HAP-1 (cell line): ENCODE results near the gene E4F1.

Experiments used
- DNase-seq, 2 experiments: peaks; one replicate each; pipeline ENCODE4 v3.0.0-alpha.2; 2016 to 2020; ENCODE audit warnings: low spot score in 2 of 2
- H3K27me3 ChIP-seq: fragments of 250-450 bp; sonication (Bioruptor Pico); 2 replicates; pipeline ENCODE4 v1.5.1; 2020; ENCODE audit warnings: low read depth, mild to moderate bottlenecking, moderate library complexity
- H3K36me3 ChIP-seq: fragments of 250-450 bp; sonication (Bioruptor Pico); replicated peaks from 2 replicates; pipeline ENCODE4 v1.5.1; 2020; ENCODE audit warnings: mild to moderate bottlenecking
- H3K4me1 ChIP-seq: fragments of 250-450 bp; sonication (Bioruptor Pico); 2 replicates; pipeline ENCODE4 v1.5.1; 2020; ENCODE audit warnings: mild to moderate bottlenecking
- H3K4me3 ChIP-seq: fragments of 250-450 bp; sonication (Bioruptor Pico); 2 replicates; pipeline ENCODE4 v1.5.1; 2020; ENCODE audit warnings: mild to moderate bottlenecking, moderate library complexity
- H3K9me3 ChIP-seq: fragments of 250-450 bp; sonication (Bioruptor Pico); 2 replicates; pipeline ENCODE4 v1.5.1; 2020; ENCODE audit warnings: mild to moderate bottlenecking, moderate library complexity
- in situ Hi-C: fragments of 300-500 bp; cut with MboI; formaldehyde crosslinking; loops from 3 replicates; pipeline ENCODE4 v1.14.3; 2020; ENCODE audit warnings: low sequenced_read_pairs, inconsistent platforms, mixed read lengths

The E4F1 gene

DNA sequence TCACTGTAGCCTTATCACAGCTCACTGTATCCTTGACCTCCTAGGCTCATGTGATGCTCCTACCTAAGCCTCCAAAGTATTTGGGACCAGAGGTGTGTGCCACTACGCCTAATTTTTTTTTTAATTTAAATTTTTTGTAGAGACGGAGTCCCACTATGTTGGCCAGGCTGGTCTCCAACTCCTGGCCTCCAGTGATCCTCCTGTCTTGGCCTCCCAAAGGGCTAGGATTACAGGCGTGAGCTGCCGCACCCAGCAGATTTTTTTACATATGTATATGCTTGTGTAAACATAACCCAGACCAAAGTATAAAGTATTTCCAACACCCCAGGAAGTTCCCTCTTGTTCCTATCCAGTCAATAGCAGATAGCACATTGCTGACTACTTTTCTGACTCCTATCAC lies 7.1 kb upstream of the E4F1 start:
- Histone ChIP-seq H3K9me3 (no peaks in the 10 kb centered on the region), H3K36me3 (peaks cover 6% of the 10 kb centered on the region), H3K4me3 (no peak overlapping the region), H3K27me3 (no peaks in the 10 kb centered on the region), H3K4me1 (peaks cover 25% of the 10 kb centered on the region)
- DNase-seq: no peak
- in situ Hi-C loops: no loop called here

DNA sequence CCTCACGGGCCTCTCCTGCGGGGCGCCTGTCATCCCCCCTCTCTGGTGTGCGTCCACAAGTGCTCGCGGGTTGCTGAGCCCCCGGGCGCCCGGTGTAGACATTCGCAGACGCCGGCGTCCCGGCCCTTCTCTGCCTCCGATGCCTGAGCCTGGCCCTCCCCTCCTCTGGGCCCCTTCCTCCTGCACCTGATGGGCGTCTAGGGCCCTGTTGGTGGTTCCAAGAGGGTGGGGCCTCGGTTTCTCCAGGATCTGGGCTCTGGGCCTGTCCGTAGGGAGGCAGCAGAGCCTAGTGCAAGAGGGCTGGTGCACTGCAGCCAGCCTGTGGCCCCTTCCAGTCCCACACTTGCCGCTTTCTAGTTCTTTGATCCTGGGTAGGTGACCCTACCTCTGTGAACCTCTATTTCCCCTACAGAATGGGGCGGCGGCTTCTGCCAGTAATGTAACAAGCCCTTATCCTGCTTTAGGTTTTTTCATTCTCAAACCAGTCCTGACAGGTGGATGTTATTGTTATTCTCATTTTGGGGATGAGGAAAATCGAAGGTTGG lies 623 bp downstream of the E4F1 start:
- DNase-seq: peak in 1 of 2 experiments; percentile 60
- Histone ChIP-seq H3K36me3 (peaks cover 23% of the 10 kb centered on the region), H3K9me3 (no peaks in the 10 kb centered on the region), H3K4me3 (peak overlapping the region; percentile 85), H3K27me3 (no peaks in the 10 kb centered on the region), H3K4me1 (peaks cover 10% of the 10 kb centered on the region)
- in situ Hi-C loops: no loop called here

DNA sequence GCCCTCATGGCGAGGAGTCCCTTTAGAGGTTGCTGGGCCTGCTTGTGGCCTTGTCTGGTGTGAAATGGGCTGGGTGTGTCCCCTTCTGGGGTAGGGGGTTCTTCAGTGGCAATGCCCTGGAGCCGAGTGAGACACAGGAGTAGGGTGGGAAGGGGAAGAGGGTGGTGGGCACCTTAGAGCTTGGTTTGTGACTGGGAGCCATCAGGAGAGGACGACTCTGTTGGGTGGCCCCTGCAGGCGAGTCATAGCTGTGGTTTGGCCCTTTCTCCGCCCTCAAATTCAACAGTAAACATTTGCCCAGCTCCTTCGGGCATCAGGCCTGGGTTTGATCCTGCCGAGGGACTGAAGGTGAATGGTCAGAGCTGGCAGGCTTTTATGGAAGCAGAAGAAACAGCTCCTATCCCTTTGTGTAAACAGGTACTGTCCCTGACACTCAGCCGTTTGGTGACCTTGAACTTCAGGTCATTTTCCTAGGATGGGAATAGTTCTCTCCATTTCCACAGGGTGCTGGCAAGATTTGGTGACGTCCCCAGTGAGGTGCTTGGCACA lies 2.9 kb downstream of the E4F1 start:
- H3K9me3 ChIP-seq: no peaks in the 10 kb centered on the region
- no peak for DNase-seq
- H3K4me1 ChIP-seq: peaks cover 9% of the 10 kb centered on the region
- in situ Hi-C loops: no loop called here
- H3K4me3 ChIP-seq: no peak overlapping the region
- H3K36me3 ChIP-seq: peaks cover 38% of the 10 kb centered on the region
- H3K27me3 ChIP-seq: no peaks in the 10 kb centered on the region

DNA sequence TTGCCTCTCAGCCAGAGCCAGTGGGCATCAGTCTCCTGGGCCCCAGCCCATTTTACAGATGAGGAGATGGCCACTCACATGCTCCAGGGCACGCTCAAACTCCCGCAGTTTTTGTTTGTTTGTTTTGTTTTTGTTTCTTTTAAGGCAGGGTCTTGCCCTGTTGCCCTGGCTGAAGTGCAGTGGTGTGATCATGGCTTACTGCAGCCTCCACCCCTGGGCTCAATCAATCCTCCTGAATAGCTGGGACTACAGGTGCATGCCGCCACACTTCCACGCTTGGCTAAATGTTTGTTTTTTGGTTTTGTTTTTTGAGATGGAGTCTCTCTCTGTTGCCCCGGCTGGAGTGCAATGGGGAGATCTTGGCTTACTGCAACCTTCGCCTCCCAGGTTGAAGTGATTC lies 3.5 kb downstream of the E4F1 start:
- no peak for DNase-seq
- Histone ChIP-seq H3K36me3 (peaks cover 44% of the 10 kb centered on the region), H3K4me3 (no peak overlapping the region), H3K4me1 (peaks cover 9% of the 10 kb centered on the region), H3K27me3 (no peaks in the 10 kb centered on the region), H3K9me3 (no peaks in the 10 kb centered on the region)
- in situ Hi-C loops: no loop called here

DNA sequence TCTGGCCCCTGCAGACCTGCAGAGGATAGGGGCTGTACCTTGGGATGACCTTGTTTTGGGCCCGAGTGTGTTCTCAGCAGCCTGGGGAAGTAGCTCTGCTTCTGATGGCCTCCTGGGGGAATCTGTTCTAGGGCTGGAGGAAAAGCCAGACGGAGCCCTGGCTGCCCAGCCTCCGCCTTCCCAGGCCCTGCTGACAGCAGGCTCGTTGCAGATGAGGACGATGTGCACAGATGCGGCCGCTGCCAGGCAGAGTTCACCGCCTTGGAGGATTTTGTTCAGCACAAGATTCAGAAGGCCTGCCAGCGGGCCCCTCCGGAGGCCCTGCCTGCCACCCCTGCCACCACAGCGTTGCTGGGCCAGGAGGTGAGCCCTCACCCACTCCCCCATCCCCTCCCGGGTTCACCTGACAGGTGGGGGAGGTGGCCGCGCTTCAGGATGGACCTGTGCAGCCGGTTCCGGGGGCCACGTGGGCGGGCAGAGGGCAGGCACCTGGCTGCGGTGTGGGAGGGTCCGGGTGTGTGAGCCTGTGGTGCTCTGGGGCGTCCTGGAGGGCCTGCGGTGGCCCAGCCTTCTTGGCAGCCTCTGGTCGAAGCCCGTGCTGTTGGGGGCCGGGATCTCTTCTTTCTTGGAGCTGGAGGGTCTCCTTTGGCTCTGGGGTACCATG lies 4.9 kb downstream of the E4F1 start:
- in situ Hi-C loops: no loop called here
- Histone ChIP-seq H3K4me1 (peaks cover 5% of the 10 kb centered on the region; the same call in 1 of the 2 replicates), H3K36me3 (peaks cover 56% of the 10 kb centered on the region), H3K27me3 (no peaks in the 10 kb centered on the region), H3K4me3 (no peak overlapping the region), H3K9me3 (no peaks in the 10 kb centered on the region)
- DNase-seq: no peak

DNA sequence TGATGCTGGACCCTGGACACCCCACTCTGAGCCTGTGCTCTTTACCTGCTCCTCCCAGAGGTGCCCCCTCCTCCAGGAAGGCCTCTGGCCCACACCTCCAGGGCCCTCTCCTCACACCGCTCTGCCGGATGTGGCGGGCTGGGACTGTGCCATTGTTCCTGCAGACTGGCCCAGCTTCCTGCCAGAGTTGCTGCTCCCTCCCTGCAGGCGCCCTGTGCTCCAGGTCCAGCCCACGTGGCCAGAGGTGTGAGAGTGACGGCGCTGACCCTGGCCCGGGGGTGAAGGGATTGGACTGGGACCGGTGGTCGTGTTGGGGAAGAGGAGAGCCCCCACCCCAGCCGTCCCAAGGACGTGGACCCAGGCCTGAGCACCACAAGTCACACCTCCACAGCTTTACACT lies 5.7 kb downstream of the E4F1 start:
- H3K9me3 ChIP-seq: no peaks in the 10 kb centered on the region
- DNase-seq: no peak
- H3K4me3 ChIP-seq: no peak overlapping the region
- H3K4me1 ChIP-seq: peaks cover 5% of the 10 kb centered on the region; the same call in 1 of the 2 replicates
- no peaks in the 10 kb centered on the region for H3K27me3 ChIP-seq
- in situ Hi-C loops: no loop called here
- H3K36me3 ChIP-seq: peaks cover 58% of the 10 kb centered on the region

DNA sequence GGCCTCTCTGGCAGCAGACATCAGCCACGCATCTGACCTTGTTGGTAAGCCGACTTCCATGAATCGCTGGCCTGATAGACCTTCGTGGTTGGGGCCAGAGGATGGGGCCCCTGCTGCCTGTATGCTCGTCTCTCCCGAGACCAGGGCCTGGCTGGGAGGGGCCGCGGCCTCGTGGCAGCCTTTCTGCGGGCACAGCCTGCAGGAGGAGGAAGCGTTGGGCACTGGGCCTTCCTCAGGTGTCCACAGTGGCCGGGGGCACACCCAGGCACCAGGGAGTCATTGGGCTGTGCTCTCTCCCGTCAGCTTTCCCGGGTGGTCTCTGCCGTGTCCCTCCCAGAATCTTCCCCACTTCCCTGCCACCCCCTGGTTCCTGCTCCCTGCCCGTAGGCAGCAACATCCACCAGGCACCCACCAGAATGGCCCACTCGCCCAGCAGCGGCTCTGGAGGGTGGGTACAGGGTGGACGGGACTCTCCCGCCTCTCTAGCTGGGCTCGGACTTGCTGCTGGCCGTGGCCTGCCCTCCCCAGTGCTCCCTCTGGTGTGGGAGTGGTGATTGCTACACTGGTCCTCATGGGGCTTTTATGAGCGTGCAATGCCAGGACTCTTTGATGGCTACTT lies 6.3 kb downstream of the E4F1 start:
- Histone ChIP-seq H3K4me3 (no peak overlapping the region), H3K4me1 (peaks cover 1% of the 10 kb centered on the region; the same call in 1 of the 2 replicates), H3K9me3 (no peaks in the 10 kb centered on the region), H3K27me3 (no peaks in the 10 kb centered on the region), H3K36me3 (peaks cover 61% of the 10 kb centered on the region)
- in situ Hi-C loops: no loop called here
- DNase-seq: no peak

DNA sequence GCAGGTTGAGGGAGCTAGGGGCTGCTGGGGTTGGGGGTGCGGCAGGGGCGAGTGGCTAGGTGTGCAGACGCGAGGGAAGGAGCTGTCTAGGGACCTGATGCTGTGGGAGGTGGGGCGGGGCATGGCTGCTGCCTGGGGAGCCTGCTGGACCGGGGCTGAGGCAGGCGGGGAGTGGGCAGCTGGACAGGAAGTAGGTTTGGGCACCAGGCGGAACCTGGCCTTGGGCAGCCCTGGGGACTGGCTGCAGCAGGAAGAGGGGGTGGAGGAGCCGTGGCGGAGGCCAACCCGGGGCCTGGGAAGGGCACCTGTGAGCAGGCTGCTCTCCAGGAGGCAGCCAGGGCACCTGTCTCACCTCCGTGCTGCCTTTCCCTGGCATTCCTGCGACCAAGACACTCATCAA lies 7.0 kb downstream of the E4F1 start:
- Histone ChIP-seq H3K27me3 (no peaks in the 10 kb centered on the region), H3K36me3 (peaks cover 66% of the 10 kb centered on the region)

DNA sequence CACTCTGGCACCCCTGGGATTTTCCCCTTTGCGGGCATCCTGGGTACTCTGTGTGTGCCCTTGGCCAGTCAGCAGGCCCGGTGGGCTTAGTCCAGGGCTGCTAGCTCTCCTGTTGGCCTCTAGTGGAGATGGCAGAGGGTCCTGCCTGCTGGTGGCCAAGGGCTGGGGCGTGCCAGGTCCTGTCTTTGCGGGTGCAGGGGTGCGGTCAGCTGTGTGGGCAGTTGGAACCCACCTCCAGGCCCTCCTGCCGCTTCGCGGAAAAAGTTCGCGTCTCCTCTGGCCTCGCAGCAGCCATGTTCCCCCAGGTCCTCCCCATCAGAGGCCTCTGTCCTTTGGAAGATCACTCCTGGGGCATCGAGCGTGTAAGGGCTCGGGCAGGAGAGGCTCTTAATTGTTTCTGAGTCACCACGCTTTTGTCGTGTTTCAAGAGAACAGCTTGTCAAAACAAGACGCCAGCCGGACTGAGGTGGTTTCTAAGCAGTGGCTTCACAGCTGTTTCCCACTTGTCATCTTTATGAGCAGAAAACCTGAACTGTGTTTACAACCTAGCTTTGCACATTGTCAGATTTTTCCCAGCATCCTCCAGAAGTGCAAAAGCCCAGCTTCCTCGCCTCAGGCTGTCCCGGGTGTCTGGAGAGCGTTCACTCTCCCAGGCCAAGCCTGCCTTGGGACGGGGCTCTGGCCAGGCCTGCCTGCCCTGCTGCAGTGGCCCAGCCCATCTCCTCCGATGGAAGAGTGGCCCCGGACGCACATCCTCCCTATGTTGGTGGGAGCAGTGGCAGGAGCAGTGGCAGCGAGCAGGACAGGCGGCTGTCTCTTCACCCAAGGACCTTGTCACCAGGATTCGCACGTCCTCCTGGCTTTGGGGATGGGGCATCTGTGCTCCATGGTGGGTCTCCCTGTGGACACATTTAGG lies 7.9 kb downstream of the E4F1 start:
- in situ Hi-C loops: no loop called here
- no peaks in the 10 kb centered on the region for H3K9me3 ChIP-seq
- DNase-seq: no peak
- H3K36me3 ChIP-seq: peaks cover 65% of the 10 kb centered on the region
- no peaks in the 10 kb centered on the region for H3K27me3 ChIP-seq
- H3K4me3 ChIP-seq: no peak overlapping the region
- H3K4me1 ChIP-seq: no peaks in the 10 kb centered on the region

More for the DNA sequence above, 7.0 kb downstream of the E4F1 start:
- H3K9me3 ChIP-seq: no peaks in the 10 kb centered on the region
- DNase-seq: no peak
- in situ Hi-C loops: no loop called here
- no peak overlapping the region for H3K4me3 ChIP-seq
- no peaks in the 10 kb centered on the region for H3K4me1 ChIP-seq

DNA sequence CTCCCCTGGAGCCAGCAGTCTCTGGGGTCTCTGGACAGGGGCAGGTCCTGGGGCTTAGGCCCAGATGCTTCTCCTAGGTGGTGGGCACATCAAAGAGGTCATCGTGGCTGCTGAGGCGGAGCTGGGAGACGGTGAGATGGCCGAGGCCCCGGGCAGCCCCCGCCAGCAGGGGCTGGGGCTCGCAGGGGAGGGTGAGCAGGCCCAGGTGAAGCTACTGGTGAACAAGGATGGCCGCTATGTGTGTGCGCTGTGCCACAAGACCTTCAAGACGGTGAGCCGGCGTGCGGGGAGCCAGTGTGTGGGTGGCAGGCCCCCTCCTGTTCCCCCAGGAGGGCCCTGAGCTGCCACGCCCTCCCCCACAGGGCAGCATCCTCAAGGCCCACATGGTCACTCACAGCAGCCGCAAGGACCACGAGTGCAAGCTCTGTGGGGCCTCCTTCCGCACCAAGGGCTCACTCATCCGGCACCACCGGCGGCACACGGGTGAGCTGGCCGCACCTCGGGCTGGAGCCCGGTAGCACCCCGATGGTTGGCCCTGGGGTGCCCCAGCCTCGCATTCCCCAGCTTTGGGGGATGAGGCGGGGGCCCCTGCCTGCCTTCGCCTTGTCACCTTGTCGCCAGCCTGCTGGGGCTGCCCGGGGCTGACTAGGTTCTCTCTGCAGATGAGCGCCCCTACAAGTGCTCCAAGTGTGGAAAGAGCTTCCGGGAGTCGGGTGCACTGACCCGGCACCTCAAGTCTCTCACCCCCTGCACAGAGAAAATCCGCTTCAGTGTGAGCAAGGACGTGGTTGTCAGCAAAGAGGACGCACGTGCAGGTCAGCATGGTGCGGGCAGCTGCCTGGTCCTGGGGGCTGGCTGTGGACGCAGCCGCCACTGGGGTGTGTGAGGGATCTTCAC lies 9.0 kb downstream of the E4F1 start:
- Histone ChIP-seq H3K36me3 (peaks cover 63% of the 10 kb centered on the region), H3K4me1 (no peaks in the 10 kb centered on the region), H3K9me3 (no peaks in the 10 kb centered on the region), H3K4me3 (no peak overlapping the region), H3K27me3 (no peaks in the 10 kb centered on the region)
- in situ Hi-C loops: no loop called here
- no peak for DNase-seq

DNA sequence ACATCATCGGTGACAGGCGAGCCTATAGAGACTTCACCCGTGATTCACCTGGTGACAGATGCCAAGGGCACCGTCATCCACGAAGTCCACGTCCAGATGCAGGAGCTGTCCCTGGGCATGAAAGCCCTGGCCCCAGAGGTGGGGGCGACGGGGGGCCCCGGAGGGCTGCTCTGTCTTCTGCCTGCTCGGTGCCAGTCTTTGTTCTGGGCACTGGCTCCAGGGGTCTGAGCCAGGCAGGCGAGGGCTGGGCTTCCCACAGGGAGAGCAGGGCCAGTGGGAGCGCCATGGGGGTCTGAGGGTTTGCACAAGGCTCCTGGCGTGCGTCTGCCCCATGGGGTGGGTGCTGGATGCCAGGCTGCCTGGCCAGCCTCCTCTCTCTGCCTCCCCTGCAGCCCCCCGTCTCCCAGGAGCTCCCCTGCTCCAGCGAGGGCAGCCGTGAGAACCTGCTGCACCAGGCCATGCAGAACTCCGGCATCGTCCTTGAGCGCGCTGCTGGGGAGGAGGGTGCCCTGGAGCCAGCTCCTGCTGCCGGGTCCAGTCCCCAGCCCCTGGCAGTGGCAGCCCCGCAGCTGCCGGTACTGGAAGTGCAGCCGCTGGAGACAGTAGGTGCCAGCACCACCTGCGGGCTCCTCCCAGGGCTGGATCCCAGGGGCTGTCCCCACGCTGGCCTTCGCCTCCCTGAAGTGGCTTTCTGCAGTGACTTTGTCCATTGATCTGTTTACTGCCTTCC lies 9.8 kb downstream of the E4F1 start:
- no peaks in the 10 kb centered on the region for H3K4me1 ChIP-seq
- in situ Hi-C loops: no loop called here
- DNase-seq: no peak
- H3K4me3 ChIP-seq: no peak overlapping the region
- peaks cover 59% of the 10 kb centered on the region for H3K36me3 ChIP-seq
- no peaks in the 10 kb centered on the region for H3K9me3 ChIP-seq
- H3K27me3 ChIP-seq: no peaks in the 10 kb centered on the region
